PC-9 (cell line): ENCODE data around the gene SOSTDC1. TPM values are rescaled to one million over a fixed set of nuclear protein-coding genes. Genes with fewer than 3 reads are reported as not detected.

Experiments used
- BruUV-seq: library from RNA; stranded (reverse); fragments of 400-500 nt; replicated peaks from 2 replicates; lab custom pipeline; 2021; lab: Mats Ljungman, UMichigan
- CTCF ChIA-PET: fragments of 300-600 bp; sonication (Branson Sonifier 250); formaldehyde crosslinking; loops from one replicate; lab custom pipeline; 2022; ENCODE audit warnings: antibody characterized with exemption; lab: Charles Lee
- POLR2A ChIA-PET: fragments of 300-600 bp; sonication (Branson Sonifier 250); formaldehyde crosslinking; loops from one replicate; lab custom pipeline; 2022; ENCODE audit warnings: antibody characterized with exemption; ENCODE audit not compliant: unreplicated experiment; lab: Charles Lee
- DNase-seq, 2 experiments: peaks; one replicate each; pipeline versions ENCODE4 v3.0.0 to v3.0.0-alpha.2; 2015 to 2022; ENCODE audit warnings: mixed read lengths in 1 of 2
- H2AFZ ChIP-seq: fragments of 200-600 bp; sonication (generic); 2 replicates; pipeline ENCODE4 v1.8.1; 2017; ENCODE audit warnings: antibody characterized with exemption
- H3F3A ChIP-seq: fragments of 200-600 bp; sonication (generic); 2 replicates; pipeline ENCODE4 v1.8.1; 2017; ENCODE audit warnings: antibody characterized with exemption, mild to moderate bottlenecking, low read depth; ENCODE audit not compliant: insufficient read depth
- H3K27ac ChIP-seq: fragments of 200-600 bp; sonication (generic); 2 replicates; pipeline ENCODE4 v1.6.1; 2016; ENCODE audit warnings: mixed run types
- H3K27me3 ChIP-seq: fragments of 200-600 bp; sonication (generic); 2 replicates; pipeline ENCODE4 v1.6.1; 2016; ENCODE audit warnings: low read depth, mixed run types; ENCODE audit not compliant: insufficient read depth
- H3K36me3 ChIP-seq: fragments of 200-600 bp; sonication (generic); 2 replicates; pipeline ENCODE4 v1.6.1; 2016; ENCODE audit warnings: low read depth, mixed run types
- H3K4me1 ChIP-seq: fragments of 200-600 bp; sonication (generic); replicated peaks from 2 replicates; pipeline ENCODE4 v1.6.1; 2016; ENCODE audit warnings: mixed run types; ENCODE audit not compliant: insufficient read depth
- H3K4me2 ChIP-seq: fragments of 200-600 bp; sonication (generic); 2 replicates; pipeline ENCODE4 v1.6.1; 2017; ENCODE audit warnings: mixed run types
- H3K4me3 ChIP-seq: fragments of 200-600 bp; sonication (generic); 2 replicates; pipeline ENCODE4 v1.6.1; 2016; ENCODE audit warnings: mixed run types
- H3K79me2 ChIP-seq: fragments of 200-600 bp; sonication (generic); 2 replicates; pipeline ENCODE4 v1.6.1; 2017; ENCODE audit warnings: low read depth, mixed run types
- H3K9me2 ChIP-seq: fragments of 200-600 bp; sonication (generic); 2 replicates; pipeline ENCODE4 v1.8.1; 2017; ENCODE audit warnings: mild to moderate bottlenecking; ENCODE audit not compliant: insufficient read depth
- H3K9me3 ChIP-seq: fragments of 200-600 bp; sonication (generic); 2 replicates; pipeline ENCODE4 v1.8.1; 2016; ENCODE audit warnings: low read depth; ENCODE audit not compliant: insufficient read depth
- H4K20me1 ChIP-seq: fragments of 200-600 bp; sonication (generic); 2 replicates; pipeline ENCODE4 v1.8.1; 2017; ENCODE audit not compliant: insufficient read depth
- CTCF ChIP-seq: fragments of 200-600 bp; sonication (generic); conservative IDR thresholded peaks from 2 replicates; pipeline ENCODE4 v1.6.1; 2017; ENCODE audit warnings: mixed run types, antibody characterized with exemption, mild to moderate bottlenecking, moderate library complexity
- EZH2 ChIP-seq: fragments of 200-600 bp; sonication (generic); IDR thresholded peaks from 2 replicates; pipeline ENCODE4 v1.8.0; 2017; ENCODE audit warnings: antibody characterized with exemption, low read depth
- intact Hi-C: fragments of 100-400 bp; cut with micrococcal nuclease; formaldehyde crosslinking; loops from one replicate; pipeline ENCODE4 v1.10.0; 2022; ENCODE audit not compliant: unreplicated experiment
- total RNA-seq: library from RNA; stranded (reverse); gene quantifications from 2 replicates; pipeline ENCODE4 v1.2.3, GENCODE V29; 2021

Gene SOSTDC1
- total RNA-seq, 1 experiment from 2014 or later, result not detected

- no peak for TF ChIP-seq EZH2
- no peak for TF ChIP-seq CTCF
- Histone ChIP-seq H3K79me2 (peaks cover 3% of the 10 kb centered on the region), H3K4me1 (peaks cover 52% of the 10 kb centered on the region), H2AFZ (no peak overlapping the region), H3K27ac (peak overlapping the region; percentile 71), H4K20me1 (no peaks in the 10 kb centered on the region), H3K9me3 (0 out of 2 replicates have a peak, but pooled peaks cover 8% of the 10 kb centered on the region), H3K36me3 (no peaks in the 10 kb centered on the region), H3K27me3 (no peaks in the 10 kb centered on the region), H3K4me3 (no peak overlapping the region), H3K9me2 (no peaks in the 10 kb centered on the region), H3K4me2 (no peak overlapping the region), H3F3A (peaks cover 46% of the 10 kb centered on the region)
- no TSS peak for BruUV-seq
- CTCF ChIA-PET, result no interaction called here
- no peak for DNase-seq
- POLR2A ChIA-PET, result interaction anchor here (0.6 to 0.9 kb wide), 4 partner anchors 72 to 881 kb away, joined by 3 to 10 read pairs (median 4); partner anchors contain the start of gene AHR
- intact Hi-C loops, result no loop called here
Measured at GRCh38 chr7:16417906-16418305, 47.6 kb downstream of the SOSTDC1 start.

- Histone ChIP-seq H3K27ac (peak overlapping the region; percentile 71), H3K4me2 (peak overlapping the region; percentile 21), H3K27me3 (no peaks in the 10 kb centered on the region), H3K9me3 (0 out of 2 replicates have a peak, but pooled peaks cover 8% of the 10 kb centered on the region), H3K79me2 (peaks cover 3% of the 10 kb centered on the region), H3K9me2 (no peaks in the 10 kb centered on the region), H3K36me3 (no peaks in the 10 kb centered on the region), H3K4me1 (peaks cover 39% of the 10 kb centered on the region), H4K20me1 (no peaks in the 10 kb centered on the region), H3F3A (peaks cover 33% of the 10 kb centered on the region), H3K4me3 (no peak overlapping the region), H2AFZ (no peak overlapping the region)
- ChIA-PET CTCF (interaction anchor here (0.7 to 0.9 kb wide), 3 partner anchors 48 to 287 kb away, joined by 3 to 6 read pairs (median 3); no protein-coding TSS in a partner anchor), POLR2A (interaction anchor here (0.6 to 0.7 kb wide), 3 partner anchors 70 to 636 kb away, joined by 5 to 9 read pairs (median 6); no protein-coding TSS in a partner anchor)
- intact Hi-C loops, result loop anchor here (1.0 kb wide), 2 partner anchors 97 to 287 kb away; no protein-coding TSS in a partner anchor
- TF ChIP-seq CTCF (no peak), EZH2 (no peak)
- peak; percentile 58 to 95 for DNase-seq
- no TSS peak for BruUV-seq
Measured at GRCh38 chr7:16416289-16417282, 49.0 kb downstream of the SOSTDC1 start.
